HG03521 (cell line): ENCODE measurements around the gene WFDC10A.
"Not testable (repeated sequence)": the region's sequence is repeated elsewhere in the genome, so short reads cannot be mapped to it uniquely, and the experiment has no call there.

Experiments used
- ATAC-seq: cut with Tn5 transposase; IDR thresholded peaks from one replicate; pipeline ENCODE4 v1.9.1; 2021; ENCODE audit warnings: mild to moderate bottlenecking, moderate library complexity; ENCODE audit not compliant: unreplicated experiment

Gene WFDC10A

GRCh38 chr20:45647441-45648050 is 18.0 kb downstream of the WFDC10A start:
- ATAC-seq = no peak

GRCh38 chr20:45649312-45649863 is 19.8 kb downstream of the WFDC10A start:
- ATAC-seq = no peak

GRCh38 chr20:45651726-45652125 is 22.2 kb downstream of the WFDC10A start:
- not testable (repeated sequence) for ATAC-seq

GRCh38 chr20:45657038-45657437 is 27.5 kb downstream of the WFDC10A start:
- ATAC-seq = not testable (repeated sequence)

GRCh38 chr20:45670139-45670538 is 40.6 kb downstream of the WFDC10A start, which contains the start of gene WFDC11:
WFDC11 (minus strand) TSS chr20:45670239; CDS start chr20:45650600, 19,639 bp downstream.
- ATAC-seq = no peak

- no peak for ATAC-seq
Measured at GRCh38 chr20:45672765-45673164, 43.2 kb downstream of the WFDC10A start.

GRCh38 chr20:45679650-45680049 is 50.1 kb downstream of the WFDC10A start:
- no peak for ATAC-seq
